Activated T-helper 1 cell treated with Interleukin-2 at 50 U/mL for 16 hours (primary cell): ENCODE results near the gene SRGAP1.

Experiments used
- DNase-seq: peaks from one replicate; pipeline ENCODE4 v3.0.0-alpha.2; 2020; ENCODE audit warnings: low read depth

SRGAP1 gene

DNA sequence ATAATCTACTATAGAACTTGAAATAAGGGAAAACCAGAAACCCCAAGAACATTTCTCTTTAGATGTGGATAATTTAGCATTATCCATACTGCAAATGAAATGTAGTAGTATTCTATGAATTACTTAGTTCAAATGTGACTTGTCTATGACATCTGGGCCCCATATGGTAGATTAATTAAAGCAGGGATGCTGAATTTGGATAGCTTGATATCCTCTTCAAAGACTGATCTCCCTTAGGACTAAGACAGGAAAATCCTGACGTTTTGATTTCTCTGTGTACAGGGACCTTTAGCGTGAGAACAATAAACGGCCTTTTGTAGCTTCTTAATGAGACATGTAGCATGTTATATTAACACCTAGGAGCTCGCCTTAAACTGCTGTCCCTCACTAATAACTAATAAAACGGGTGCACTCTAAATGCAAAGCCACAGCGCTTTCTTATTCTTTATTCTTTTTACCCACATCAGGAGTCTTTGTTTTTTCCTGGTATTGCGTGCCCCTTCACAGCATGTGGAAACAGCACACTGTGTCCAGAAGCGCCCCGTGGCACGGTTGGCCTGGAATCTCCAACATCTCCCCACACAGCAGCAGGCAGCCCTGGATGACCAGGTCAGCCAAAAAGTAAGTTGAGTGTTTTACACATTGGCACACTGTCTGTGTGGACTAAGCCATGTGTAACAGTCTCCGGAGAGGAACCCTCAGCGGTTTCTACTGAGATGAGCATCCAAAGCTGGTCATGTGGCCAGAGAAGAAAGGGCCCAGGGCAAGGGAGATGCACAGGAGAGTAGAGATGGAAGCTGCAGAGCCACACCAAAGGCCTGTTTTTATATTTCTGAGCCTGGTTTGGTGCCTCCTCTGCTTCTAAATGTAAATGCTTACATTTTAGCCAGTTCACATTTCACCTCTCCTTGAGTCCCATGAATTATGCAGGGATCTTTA, 93.1 kb downstream of the SRGAP1 start:
- DNase-seq, result no peak

GRCh38 chr12:63940310-63941005, 96.0 kb downstream of the SRGAP1 start:
- DNase-seq, result no peak

DNA sequence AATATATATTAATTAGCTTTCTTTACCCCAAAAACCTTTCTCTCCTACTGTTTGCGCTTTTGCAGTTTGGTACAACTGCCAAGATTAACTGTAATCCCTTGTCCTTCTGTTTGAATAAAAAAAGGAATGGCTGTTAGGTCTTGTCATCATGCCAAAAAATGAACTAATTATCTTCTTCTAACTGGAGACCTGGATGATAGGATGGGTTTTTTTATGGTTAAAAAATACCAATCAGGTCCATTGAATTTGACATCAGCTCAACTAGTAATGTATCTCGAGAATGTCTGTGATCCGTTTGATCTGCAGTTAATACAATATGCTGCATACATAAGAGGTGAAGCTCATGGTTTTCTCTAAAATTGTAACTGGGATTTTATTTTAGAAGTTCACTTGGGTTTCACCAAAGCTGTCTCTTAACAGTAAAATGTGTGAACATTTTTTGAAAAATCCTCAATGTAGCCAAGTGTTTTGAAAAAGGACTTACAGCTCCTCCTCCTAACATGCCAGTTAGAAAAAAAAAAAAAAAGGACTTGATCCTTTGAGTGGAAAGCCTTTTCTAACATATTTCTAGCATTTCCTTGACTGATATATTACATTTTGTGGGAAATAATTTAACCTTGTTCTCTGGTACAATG, 96.8 kb downstream of the SRGAP1 start:
- DNase-seq, result no peak

GRCh38 chr12:63941879-63942278, 97.4 kb downstream of the SRGAP1 start:
- DNase-seq, result no peak

- no peak for DNase-seq
Measured at GRCh38 chr12:63942464-63943241, 98.2 kb downstream of the SRGAP1 start.

DNA sequence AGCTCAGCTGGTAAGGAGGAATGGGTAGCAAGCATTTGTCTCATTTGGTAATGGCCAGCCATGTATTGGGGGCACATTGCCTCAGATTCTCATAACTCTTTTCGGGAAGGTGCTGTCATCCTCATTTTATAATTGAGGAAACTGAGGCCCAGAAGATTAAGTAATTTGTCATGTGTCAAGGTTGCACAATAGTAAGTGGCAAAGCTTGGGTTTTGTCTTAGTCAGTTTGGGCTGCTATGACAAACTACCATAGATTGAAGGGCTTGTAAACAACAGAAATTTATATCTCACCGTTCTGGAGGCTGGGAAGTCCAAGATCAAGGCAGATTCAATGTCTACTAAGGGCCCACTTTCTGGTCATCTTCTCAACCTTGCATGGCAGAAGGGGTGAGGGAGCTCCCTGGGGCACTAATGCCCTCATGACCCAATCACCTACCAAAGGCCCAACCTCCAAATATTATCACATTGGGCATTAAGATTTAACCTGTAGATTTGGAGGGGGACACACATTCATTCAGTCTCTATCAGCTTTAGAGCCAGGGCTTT, 99.6 kb downstream of the SRGAP1 start:
- DNase-seq, result no peak

DNA sequence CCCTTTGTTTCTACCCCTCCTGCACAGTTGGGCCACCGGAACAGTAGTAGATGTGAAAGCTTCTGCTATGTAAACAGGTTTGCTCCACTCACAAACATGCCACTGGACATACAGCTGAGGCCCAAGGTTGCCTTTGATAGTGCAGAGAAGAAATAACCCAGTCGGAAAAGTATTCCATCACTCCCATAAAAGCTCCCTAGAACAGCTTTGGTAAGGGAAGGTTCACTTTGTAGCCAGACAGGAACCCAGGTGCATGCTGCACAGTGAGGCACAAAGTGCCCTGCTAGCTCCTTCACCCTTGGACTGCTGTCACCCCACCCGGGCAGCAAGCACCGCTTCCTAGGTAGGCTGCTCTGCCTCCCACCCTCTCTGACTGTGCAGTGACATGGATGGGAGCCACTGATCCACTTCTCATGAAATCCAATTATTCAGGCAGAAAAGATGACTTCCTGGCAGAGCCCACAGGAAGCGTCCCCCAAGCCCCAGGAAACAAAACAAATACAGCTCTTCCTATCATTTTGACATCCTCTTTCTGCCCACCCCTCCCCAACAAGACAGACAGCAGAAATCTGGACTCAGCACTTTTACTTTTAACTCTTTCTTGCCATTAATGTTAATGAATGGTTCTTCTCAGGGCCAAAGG, 100.2 kb downstream of the SRGAP1 start:
- DNase-seq, result no peak

DNA sequence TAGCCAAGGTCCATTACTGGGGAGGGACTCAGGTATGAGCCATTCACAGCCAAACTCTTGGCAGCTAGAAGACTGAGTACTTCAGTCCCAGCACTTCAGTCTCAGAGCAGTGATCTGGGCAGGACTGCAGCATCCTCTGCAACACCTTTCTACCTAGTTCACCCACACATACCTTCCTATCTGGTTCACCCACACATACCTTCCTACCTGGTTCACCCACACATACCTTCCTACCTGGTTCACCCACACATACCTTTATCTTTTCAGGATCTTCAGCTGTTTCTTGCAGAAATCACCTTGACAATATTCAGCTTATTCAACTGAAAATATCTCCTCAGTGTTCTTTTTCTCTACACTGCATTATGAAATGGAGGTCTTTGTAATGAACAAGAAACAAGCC, 101.3 kb downstream of the SRGAP1 start:
- DNase-seq, result no peak

DNA sequence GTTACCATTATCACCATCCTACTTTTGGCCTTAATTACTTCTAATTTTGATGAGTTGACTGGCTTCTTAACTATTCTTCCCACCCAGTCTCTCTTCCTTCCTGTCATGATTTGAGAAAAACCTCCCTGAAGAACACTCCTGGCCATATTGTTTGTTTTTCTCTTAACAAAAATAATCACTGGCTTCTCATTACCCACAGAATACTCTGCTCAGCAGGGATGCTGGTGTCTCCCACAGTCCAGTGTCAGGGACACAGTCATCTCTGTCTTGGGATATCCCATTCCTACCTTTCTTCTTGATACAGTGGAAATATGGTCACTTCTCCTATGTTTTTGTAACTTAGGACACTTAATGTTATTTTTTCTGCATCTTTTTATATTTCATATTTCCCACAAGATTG, 103.7 kb downstream of the SRGAP1 start:
- no peak for DNase-seq

DNA sequence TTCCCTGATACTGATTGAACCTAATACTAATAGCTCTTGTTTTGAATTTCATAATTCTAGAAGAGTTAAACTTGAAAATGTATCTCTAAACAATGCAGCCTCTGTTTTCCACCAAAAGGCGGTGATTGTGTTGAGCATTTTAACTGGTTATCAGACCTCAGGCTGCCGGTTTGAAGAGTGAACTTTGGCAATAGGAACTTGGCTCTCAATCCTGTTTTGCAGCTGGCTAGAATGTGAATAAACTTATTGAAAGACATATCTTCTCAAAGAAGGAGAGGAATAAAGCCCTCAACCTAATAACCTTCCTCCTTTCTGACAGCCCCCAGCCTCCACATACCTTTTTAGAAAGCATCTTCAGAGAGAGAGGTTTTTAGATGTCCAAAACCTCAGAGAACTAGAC, 105.4 kb downstream of the SRGAP1 start:
- no peak for DNase-seq

- DNase-seq, result no peak
Measured at GRCh38 chr12:63952995-63953394, 108.5 kb downstream of the SRGAP1 start.

DNA sequence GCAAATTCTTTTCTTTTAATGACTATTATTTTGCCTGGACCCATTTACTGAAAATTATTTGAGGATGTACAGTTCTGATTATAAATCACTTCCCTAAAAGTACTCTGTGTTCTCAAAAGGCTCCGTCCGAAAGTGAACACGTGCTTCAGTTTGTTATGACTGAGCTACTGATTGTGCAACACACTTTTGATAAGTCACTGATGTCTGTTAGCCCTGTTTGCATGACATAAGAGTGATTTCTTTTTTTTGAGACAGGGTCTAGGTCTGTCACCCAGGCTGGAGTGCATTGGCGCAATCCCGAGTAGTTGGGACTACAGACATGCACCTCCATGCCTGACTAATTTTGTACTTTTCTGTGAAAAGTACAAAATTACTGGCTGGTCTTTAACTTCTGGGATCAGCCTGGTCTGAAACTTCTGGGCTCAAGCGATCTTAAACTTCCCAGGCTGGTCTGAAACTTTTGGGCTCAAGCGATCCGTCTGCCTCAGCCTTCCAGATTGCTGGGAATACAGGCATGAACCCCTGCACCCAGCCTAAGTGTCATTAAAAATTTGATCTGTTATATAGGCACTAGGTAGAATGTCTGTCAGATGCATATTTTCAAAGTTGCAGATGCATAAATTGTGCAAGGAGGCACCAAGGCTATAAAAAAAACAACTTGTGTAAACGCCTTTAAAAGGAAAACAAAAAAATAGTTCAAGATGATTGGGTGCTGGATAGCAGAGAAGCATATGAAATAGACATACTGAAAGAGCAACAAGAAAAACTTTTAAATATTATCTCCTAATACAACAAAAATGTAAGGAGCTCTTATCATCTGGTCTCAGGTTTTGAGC, 111.5 kb downstream of the SRGAP1 start:
- DNase-seq, result no peak

DNA sequence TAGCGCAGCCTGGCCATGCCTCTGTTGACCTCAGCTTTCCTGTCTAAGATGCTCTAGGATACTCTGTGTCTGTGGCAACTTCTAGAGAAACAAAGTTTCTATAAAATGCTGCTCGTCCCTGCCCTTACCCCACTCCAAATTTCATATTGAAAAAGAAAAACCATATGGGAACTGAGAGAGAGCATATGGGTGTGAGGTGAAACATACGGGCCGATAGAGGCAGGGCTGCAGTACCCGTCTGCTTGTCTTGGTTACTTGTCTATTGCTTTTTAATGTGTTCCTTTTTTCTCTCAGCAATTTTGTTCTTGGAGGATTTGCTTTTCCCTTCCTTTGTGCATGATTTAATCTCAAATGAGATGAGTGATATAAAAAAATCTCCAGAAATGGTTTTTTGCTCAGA, 113.0 kb downstream of the SRGAP1 start:
- no peak for DNase-seq

GRCh38 chr12:63958876-63959580, 114.5 kb downstream of the SRGAP1 start:
- no peak for DNase-seq

DNA sequence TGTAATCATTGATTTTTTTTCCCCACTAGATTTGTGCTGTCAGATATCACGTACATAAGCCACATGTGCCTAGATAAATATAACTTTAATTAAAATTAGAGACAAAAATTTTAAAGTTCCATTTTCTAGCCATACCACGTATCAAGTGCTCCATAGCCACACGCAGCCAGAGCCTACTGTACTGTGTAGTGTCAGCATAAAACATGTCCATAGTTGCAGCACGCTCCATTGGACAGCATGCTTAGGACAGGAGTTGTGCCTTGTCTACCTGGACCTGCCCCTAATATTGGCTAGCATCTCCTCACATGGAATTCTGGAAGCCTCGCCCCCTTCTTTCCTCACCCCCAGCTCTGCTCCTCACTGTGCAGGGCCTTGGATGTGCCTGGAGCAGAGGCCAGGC, 116.5 kb downstream of the SRGAP1 start:
- no peak for DNase-seq

DNA sequence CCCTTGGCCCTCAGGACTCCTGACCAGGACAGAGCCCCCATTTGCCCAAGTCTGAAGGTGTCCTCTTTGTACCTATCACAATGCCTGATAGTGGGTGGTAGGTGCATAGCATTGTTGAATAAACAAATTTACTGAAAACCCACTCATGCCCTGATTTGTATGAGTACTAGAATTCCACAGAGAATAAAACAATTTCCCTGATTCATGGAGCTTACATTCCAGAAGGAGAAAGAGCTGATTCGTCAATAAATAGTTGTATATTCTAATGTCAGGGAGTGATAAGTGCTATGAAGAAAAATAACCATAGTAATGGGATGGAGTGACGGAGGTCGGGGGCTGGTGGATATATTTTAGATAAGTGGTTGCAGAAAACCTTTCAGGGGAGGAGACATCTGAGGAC, 117.0 kb downstream of the SRGAP1 start:
- no peak for DNase-seq

DNA sequence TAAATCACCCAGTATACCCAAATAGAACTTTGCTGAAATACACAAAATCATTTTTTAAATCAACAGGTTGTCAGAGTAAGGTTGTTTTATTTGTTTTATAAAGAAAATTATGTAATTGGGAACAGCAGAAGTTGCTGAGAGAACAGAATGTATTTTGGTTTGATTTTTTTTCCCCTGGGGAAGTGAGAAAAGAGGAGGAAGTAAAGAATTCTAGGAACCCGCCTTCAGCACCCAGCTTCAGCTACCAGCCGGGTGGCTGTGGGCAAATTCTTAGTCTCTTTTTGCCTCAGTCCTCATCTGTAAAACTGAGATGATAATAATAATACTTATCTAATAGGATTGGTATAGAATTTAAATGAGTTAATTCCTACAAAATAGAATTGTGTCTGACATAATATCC, 119.4 kb downstream of the SRGAP1 start:
- no peak for DNase-seq

GRCh38 chr12:63964301-63964700, 119.8 kb downstream of the SRGAP1 start:
- DNase-seq, result no peak

GRCh38 chr12:63965936-63966605, 121.6 kb downstream of the SRGAP1 start:
- DNase-seq, result no peak
